ENCODE results near the gene ARAP3. TPM values are rescaled to one million over a fixed set of nuclear protein-coding genes. Genes with fewer than 3 reads are reported as not detected.

ARAP3 gene
- total RNA-seq, 1 donor from 2014 or later = 1.3 TPM

GRCh38 chr5:141641634-141642267 lies 40.3 kb downstream of the ARAP3 start:
- H3K4me1 Mint-ChIP-seq (ENCODE audit: unreplicated experiment) = peaks cover 7% of the 10 kb centered on the region
- no peak for DNase-seq (ENCODE audit: extremely low spot score, unreplicated experiment)
- no peaks in the 10 kb centered on the region for H3K27me3 Mint-ChIP-seq (ENCODE audit: unreplicated experiment)
- peaks cover 7% of the 10 kb centered on the region for H3K36me3 Mint-ChIP-seq (ENCODE audit: unreplicated experiment)
- H3K9me3 Mint-ChIP-seq (ENCODE audit: unreplicated experiment) = no peaks in the 10 kb centered on the region
- no peak overlapping the region for H3K27ac Mint-ChIP-seq (ENCODE audit: unreplicated experiment)
- TF ChIP-seq CTCF (IDR thresholded peaks at IDR 0.05) = peak; percentile 19
- no peak overlapping the region for H3K4me3 Mint-ChIP-seq (ENCODE audit: unreplicated experiment)

GRCh38 chr5:141640698-141641097 lies 41.3 kb downstream of the ARAP3 start:
- no peak for DNase-seq (ENCODE audit: extremely low spot score, unreplicated experiment)
- no peak overlapping the region for H3K4me3 Mint-ChIP-seq (ENCODE audit: unreplicated experiment)
- peaks cover 14% of the 10 kb centered on the region for H3K4me1 Mint-ChIP-seq (ENCODE audit: unreplicated experiment)
- no peaks in the 10 kb centered on the region for H3K9me3 Mint-ChIP-seq (ENCODE audit: unreplicated experiment)
- H3K27ac Mint-ChIP-seq (ENCODE audit: unreplicated experiment) = no peak overlapping the region
- H3K36me3 Mint-ChIP-seq (ENCODE audit: unreplicated experiment) = peaks cover 7% of the 10 kb centered on the region
- no peaks in the 10 kb centered on the region for H3K27me3 Mint-ChIP-seq (ENCODE audit: unreplicated experiment)
- no peak for TF ChIP-seq CTCF (IDR thresholded peaks at IDR 0.05)

- no peaks in the 10 kb centered on the region for H3K9me3 Mint-ChIP-seq (ENCODE audit: unreplicated experiment)
- TF ChIP-seq CTCF (IDR thresholded peaks at IDR 0.05) = no peak
- H3K36me3 Mint-ChIP-seq (ENCODE audit: unreplicated experiment) = peaks cover 6% of the 10 kb centered on the region
- DNase-seq (ENCODE audit: extremely low spot score, unreplicated experiment) = no peak
- no peak overlapping the region for H3K27ac Mint-ChIP-seq (ENCODE audit: unreplicated experiment)
- peaks cover 20% of the 10 kb centered on the region for H3K4me1 Mint-ChIP-seq (ENCODE audit: unreplicated experiment)
- H3K4me3 Mint-ChIP-seq (ENCODE audit: unreplicated experiment) = no peak overlapping the region
- H3K27me3 Mint-ChIP-seq (ENCODE audit: unreplicated experiment) = no peaks in the 10 kb centered on the region
Measured at GRCh38 chr5:141640051-141640415, 42.0 kb downstream of the ARAP3 start.

GRCh38 chr5:141639357-141640050 lies 42.5 kb downstream of the ARAP3 start:
- TF ChIP-seq CTCF (IDR thresholded peaks at IDR 0.05) = no peak
- DNase-seq (ENCODE audit: extremely low spot score, unreplicated experiment) = no peak
- Mint-ChIP-seq H3K36me3 (ENCODE audit: unreplicated experiment) (peaks cover 2% of the 10 kb centered on the region), H3K27ac (ENCODE audit: unreplicated experiment) (no peak overlapping the region), H3K4me3 (ENCODE audit: unreplicated experiment) (no peak overlapping the region), H3K4me1 (ENCODE audit: unreplicated experiment) (peaks cover 23% of the 10 kb centered on the region), H3K27me3 (ENCODE audit: unreplicated experiment) (no peaks in the 10 kb centered on the region), H3K9me3 (ENCODE audit: unreplicated experiment) (no peaks in the 10 kb centered on the region)

- no peak overlapping the region for H3K27ac Mint-ChIP-seq (ENCODE audit: unreplicated experiment)
- H3K27me3 Mint-ChIP-seq (ENCODE audit: unreplicated experiment) = no peaks in the 10 kb centered on the region
- H3K4me3 Mint-ChIP-seq (ENCODE audit: unreplicated experiment) = peak overlapping the region; percentile 77
- H3K9me3 Mint-ChIP-seq (ENCODE audit: unreplicated experiment) = no peaks in the 10 kb centered on the region
- TF ChIP-seq CTCF (IDR thresholded peaks at IDR 0.05) = no peak
- peaks cover 6% of the 10 kb centered on the region for H3K36me3 Mint-ChIP-seq (ENCODE audit: unreplicated experiment)
- no peak for DNase-seq (ENCODE audit: extremely low spot score, unreplicated experiment)
- H3K4me1 Mint-ChIP-seq (ENCODE audit: unreplicated experiment) = peaks cover 23% of the 10 kb centered on the region
Measured at GRCh38 chr5:141638771-141639170, 43.3 kb downstream of the ARAP3 start.

Data from osteocyte (in vitro differentiated cells).